Measurements from ENCODE around the gene MRPL32.
A peak's percentile ranks its signal among the peaks of the same experiment; 100 is the strongest.

MRPL32 gene

DNA sequence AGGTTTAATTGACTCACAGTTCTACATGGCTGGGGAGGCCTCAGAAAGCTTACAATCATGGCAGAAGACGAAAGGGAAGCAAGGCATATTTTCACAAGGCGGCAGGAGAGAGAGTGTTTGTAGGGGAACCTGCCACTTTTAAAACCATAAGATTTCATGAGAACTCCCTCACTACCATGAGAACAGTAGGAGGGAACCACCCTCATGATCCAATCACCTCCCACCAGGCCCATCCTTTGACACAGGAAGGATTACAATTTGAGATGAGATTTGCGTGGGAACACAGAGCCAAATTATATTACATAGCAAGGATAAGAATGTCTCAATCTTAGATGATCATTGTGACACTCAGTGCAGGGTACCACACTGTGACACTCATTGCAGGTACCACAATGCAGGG lies 44.2 kb downstream of the MRPL32 start:
- Histone ChIP-seq H3K27ac (ENCODE audit: low read depth, low read length) (no peak overlapping the region), H3K18ac (ENCODE audit: low read length) (no peak overlapping the region), H2AK5ac (ENCODE audit: low read length) (peak overlapping the region; percentile 29), H3K56ac (ENCODE audit: low read length) (no peak overlapping the region), H3K23ac (ENCODE audit: low read length) (no peak overlapping the region), H3K4ac (ENCODE audit: low read depth, low read length) (no peak overlapping the region), H2BK120ac (ENCODE audit: low read depth, low read length) (no peak overlapping the region), H3K79me1 (ENCODE audit: low read length) (no peaks in the 10 kb centered on the region), H3K79me2 (ENCODE audit: control insufficient read depth, insufficient read depth, low read length) (no peaks in the 10 kb centered on the region), H4K5ac (ENCODE audit: low read length) (no peak overlapping the region), H3K4me3 (ENCODE audit: low read length) (no peak overlapping the region), H3K36me3 (ENCODE audit: control insufficient read depth, insufficient read depth, low read length) (no peaks in the 10 kb centered on the region), H2BK5ac (ENCODE audit: low read length) (no peak overlapping the region), H3K4me1 (ENCODE audit: control insufficient read depth, low read depth, low read length) (no peaks in the 10 kb centered on the region), H4K8ac (ENCODE audit: low read depth, low read length) (no peak overlapping the region), H3K27me3 (ENCODE audit: insufficient read depth, low read length, poor library complexity) (no peaks in the 10 kb centered on the region), H2BK15ac (replicated peaks; ENCODE audit: low read depth) (no peak overlapping the region), H3K4me2 (ENCODE audit: low read length) (no peak overlapping the region), H3K9ac (ENCODE audit: low read length) (no peak overlapping the region)
- WGBS (ENCODE audit: extremely low coverage, insufficient coverage, low lambda C conversion rate), result no CpG with 5 or more reads among the region's 3 CpGs
- DNase-seq, result no peak

DNA sequence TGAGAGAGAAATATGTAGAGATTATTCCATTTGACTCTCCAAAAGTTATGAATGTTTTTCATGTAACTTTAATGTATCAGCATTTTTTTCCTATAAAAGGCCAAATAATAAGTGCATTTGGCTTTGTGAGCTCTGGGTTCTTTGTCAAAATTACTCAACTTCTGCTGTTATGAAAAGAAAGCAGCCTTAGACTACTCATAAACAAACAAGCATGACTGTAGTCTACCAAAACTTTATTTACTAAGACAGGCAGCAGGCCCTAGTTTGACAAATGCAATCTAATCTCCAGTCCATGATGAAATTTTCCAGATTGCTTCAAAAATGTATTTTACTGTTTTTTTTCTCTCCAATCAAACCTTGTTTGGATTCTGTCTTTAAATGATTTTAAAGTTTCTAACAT lies 46.3 kb downstream of the MRPL32 start:
- no peaks in the 10 kb centered on the region for H3K79me2 ChIP-seq (ENCODE audit: control insufficient read depth, insufficient read depth, low read length)
- no peaks in the 10 kb centered on the region for H3K36me3 ChIP-seq (ENCODE audit: control insufficient read depth, insufficient read depth, low read length)
- H2BK5ac ChIP-seq (ENCODE audit: low read length), result no peak overlapping the region
- no peak overlapping the region for H4K8ac ChIP-seq (ENCODE audit: low read depth, low read length)
- H3K18ac ChIP-seq (ENCODE audit: low read length), result no peak overlapping the region
- no peaks in the 10 kb centered on the region for H3K4me1 ChIP-seq (ENCODE audit: control insufficient read depth, low read depth, low read length)
- no peak overlapping the region for H3K23ac ChIP-seq (ENCODE audit: low read length)
- H3K4me3 ChIP-seq (ENCODE audit: low read length), result no peak overlapping the region
- H3K9ac ChIP-seq (ENCODE audit: low read length), result no peak overlapping the region
- H3K79me1 ChIP-seq (ENCODE audit: low read length), result no peaks in the 10 kb centered on the region
- H3K27me3 ChIP-seq (ENCODE audit: insufficient read depth, low read length, poor library complexity), result no peaks in the 10 kb centered on the region
- no peak overlapping the region for H2BK15ac ChIP-seq (replicated peaks; ENCODE audit: low read depth)
- no peak overlapping the region for H3K4ac ChIP-seq (ENCODE audit: low read depth, low read length)
- no peak overlapping the region for H3K56ac ChIP-seq (ENCODE audit: low read length)
- H3K27ac ChIP-seq (ENCODE audit: low read depth, low read length), result no peak overlapping the region
- H3K4me2 ChIP-seq (ENCODE audit: low read length), result no peak overlapping the region
- H4K5ac ChIP-seq (ENCODE audit: low read length), result no peak overlapping the region
- H2AK5ac ChIP-seq (ENCODE audit: low read length), result no peak overlapping the region
- no peak for DNase-seq
- no peak overlapping the region for H2BK120ac ChIP-seq (ENCODE audit: low read depth, low read length)

DNA sequence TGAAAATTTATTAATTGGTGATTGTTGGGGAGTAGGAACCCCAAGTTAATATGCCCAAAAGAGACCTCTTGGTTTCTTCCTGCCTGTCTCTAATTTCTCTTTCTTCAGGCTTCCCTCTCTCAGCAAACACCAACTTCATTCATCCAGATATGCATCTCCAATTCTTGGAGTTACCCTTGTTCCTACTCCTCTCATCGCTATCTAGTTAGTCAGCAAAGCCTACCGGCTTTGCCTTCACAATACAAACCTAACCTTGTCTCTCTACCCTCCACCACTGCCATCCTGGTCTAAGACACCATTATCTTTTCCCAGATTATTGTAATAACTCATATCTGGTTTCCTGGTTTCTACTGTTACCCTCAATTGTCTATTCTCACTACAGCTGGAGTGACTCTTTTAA lies 47.9 kb downstream of the MRPL32 start:
- H3K27ac ChIP-seq (ENCODE audit: low read depth, low read length), result no peak overlapping the region
- no peak overlapping the region for H3K4ac ChIP-seq (ENCODE audit: low read depth, low read length)
- no peak overlapping the region for H4K5ac ChIP-seq (ENCODE audit: low read length)
- no peak overlapping the region for H2BK15ac ChIP-seq (replicated peaks; ENCODE audit: low read depth)
- no peak overlapping the region for H3K4me2 ChIP-seq (ENCODE audit: low read length)
- no peak overlapping the region for H2AK5ac ChIP-seq (ENCODE audit: low read length)
- WGBS (ENCODE audit: extremely low coverage, insufficient coverage, low lambda C conversion rate), result no CpG with 5 or more reads among the region's 2 CpGs
- H2BK120ac ChIP-seq (ENCODE audit: low read depth, low read length), result no peak overlapping the region
- H4K8ac ChIP-seq (ENCODE audit: low read depth, low read length), result no peak overlapping the region
- H3K36me3 ChIP-seq (ENCODE audit: control insufficient read depth, insufficient read depth, low read length), result no peaks in the 10 kb centered on the region
- no peak overlapping the region for H3K18ac ChIP-seq (ENCODE audit: low read length)
- no peak overlapping the region for H3K4me3 ChIP-seq (ENCODE audit: low read length)
- H3K23ac ChIP-seq (ENCODE audit: low read length), result no peak overlapping the region
- no peak overlapping the region for H3K9ac ChIP-seq (ENCODE audit: low read length)
- no peak for DNase-seq
- H3K79me1 ChIP-seq (ENCODE audit: low read length), result no peaks in the 10 kb centered on the region
- no peaks in the 10 kb centered on the region for H3K27me3 ChIP-seq (ENCODE audit: insufficient read depth, low read length, poor library complexity)
- no peak overlapping the region for H3K56ac ChIP-seq (ENCODE audit: low read length)
- H3K79me2 ChIP-seq (ENCODE audit: control insufficient read depth, insufficient read depth, low read length), result no peaks in the 10 kb centered on the region
- H2BK5ac ChIP-seq (ENCODE audit: low read length), result no peak overlapping the region
- no peaks in the 10 kb centered on the region for H3K4me1 ChIP-seq (ENCODE audit: control insufficient read depth, low read depth, low read length)

DNA sequence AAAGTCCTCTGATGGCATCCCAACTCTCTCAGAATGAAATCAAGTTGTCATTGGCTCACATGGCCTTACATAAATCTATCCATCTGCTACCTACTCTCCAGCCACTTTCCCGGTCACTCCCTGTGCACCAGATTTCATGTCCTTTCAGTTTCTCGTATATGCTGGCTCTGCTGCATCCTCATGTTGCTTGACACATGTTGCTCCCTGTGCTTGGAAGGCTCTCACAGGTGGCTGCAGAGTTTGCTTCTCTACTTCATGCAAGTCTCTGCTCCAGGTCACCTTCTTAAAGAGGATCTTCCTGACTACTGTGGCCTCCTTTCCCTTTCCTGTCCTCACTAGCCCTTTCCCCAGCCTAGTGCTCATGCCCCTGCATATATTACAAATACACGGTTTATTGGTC lies 48.3 kb downstream of the MRPL32 start:
- Histone ChIP-seq H3K4me1 (ENCODE audit: control insufficient read depth, low read depth, low read length) (no peaks in the 10 kb centered on the region), H3K56ac (ENCODE audit: low read length) (no peak overlapping the region)

DNA sequence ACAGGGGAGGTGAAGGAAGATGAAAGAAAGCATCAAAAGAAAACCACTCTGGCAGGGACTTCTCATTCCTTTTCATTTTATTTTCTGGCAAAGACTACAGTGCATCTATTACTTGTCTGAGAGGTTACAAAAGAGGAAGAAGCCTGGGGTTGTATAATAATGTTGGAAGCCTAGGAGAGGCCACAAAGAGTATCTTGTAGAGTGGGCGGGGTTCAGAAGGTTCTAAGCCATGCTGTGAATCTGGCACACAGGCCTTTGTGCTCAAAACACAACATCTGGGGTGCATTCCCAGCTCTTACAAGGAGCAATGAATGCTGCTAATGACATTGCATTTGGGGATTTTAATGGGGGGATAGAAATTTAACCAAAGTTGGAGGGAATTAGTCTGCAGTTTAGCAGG lies 49.4 kb downstream of the MRPL32 start:
- no peak for DNase-seq
- no CpG with 5 or more reads among the region's 1 CpG for WGBS (ENCODE audit: extremely low coverage, insufficient coverage, low lambda C conversion rate)
- Histone ChIP-seq H3K18ac (ENCODE audit: low read length) (no peak overlapping the region), H3K9ac (ENCODE audit: low read length) (no peak overlapping the region), H3K4me2 (ENCODE audit: low read length) (no peak overlapping the region), H3K79me1 (ENCODE audit: low read length) (no peaks in the 10 kb centered on the region), H3K79me2 (ENCODE audit: control insufficient read depth, insufficient read depth, low read length) (no peaks in the 10 kb centered on the region), H2AK5ac (ENCODE audit: low read length) (no peak overlapping the region), H3K4me3 (ENCODE audit: low read length) (no peak overlapping the region), H3K23ac (ENCODE audit: low read length) (no peak overlapping the region), H4K5ac (ENCODE audit: low read length) (no peak overlapping the region), H3K56ac (ENCODE audit: low read length) (no peak overlapping the region), H4K8ac (ENCODE audit: low read depth, low read length) (no peak overlapping the region), H2BK15ac (replicated peaks; ENCODE audit: low read depth) (no peak overlapping the region), H3K27ac (ENCODE audit: low read depth, low read length) (no peak overlapping the region), H3K27me3 (ENCODE audit: insufficient read depth, low read length, poor library complexity) (no peaks in the 10 kb centered on the region), H3K36me3 (ENCODE audit: control insufficient read depth, insufficient read depth, low read length) (no peaks in the 10 kb centered on the region), H2BK5ac (ENCODE audit: low read length) (no peak overlapping the region), H3K4ac (ENCODE audit: low read depth, low read length) (no peak overlapping the region), H2BK120ac (ENCODE audit: low read depth, low read length) (no peak overlapping the region), H3K4me1 (ENCODE audit: control insufficient read depth, low read depth, low read length) (no peaks in the 10 kb centered on the region)

More for the DNA sequence above, 48.3 kb downstream of the MRPL32 start:
- Histone ChIP-seq H3K4ac (ENCODE audit: low read depth, low read length) (no peak overlapping the region), H3K79me1 (ENCODE audit: low read length) (no peaks in the 10 kb centered on the region), H4K5ac (ENCODE audit: low read length) (no peak overlapping the region), H3K4me3 (ENCODE audit: low read length) (no peak overlapping the region), H2BK120ac (ENCODE audit: low read depth, low read length) (no peak overlapping the region), H3K27me3 (ENCODE audit: insufficient read depth, low read length, poor library complexity) (no peaks in the 10 kb centered on the region), H3K36me3 (ENCODE audit: control insufficient read depth, insufficient read depth, low read length) (no peaks in the 10 kb centered on the region), H3K79me2 (ENCODE audit: control insufficient read depth, insufficient read depth, low read length) (no peaks in the 10 kb centered on the region), H2BK15ac (replicated peaks; ENCODE audit: low read depth) (no peak overlapping the region), H3K18ac (ENCODE audit: low read length) (no peak overlapping the region), H3K4me2 (ENCODE audit: low read length) (no peak overlapping the region), H3K9ac (ENCODE audit: low read length) (no peak overlapping the region), H2AK5ac (ENCODE audit: low read length) (no peak overlapping the region), H3K23ac (ENCODE audit: low read length) (no peak overlapping the region), H2BK5ac (ENCODE audit: low read length) (no peak overlapping the region), H4K8ac (ENCODE audit: low read depth, low read length) (no peak overlapping the region), H3K27ac (ENCODE audit: low read depth, low read length) (no peak overlapping the region)
- DNase-seq, result no peak
- no CpG with 5 or more reads among the region's 3 CpGs for WGBS (ENCODE audit: extremely low coverage, insufficient coverage, low lambda C conversion rate)

DNA sequence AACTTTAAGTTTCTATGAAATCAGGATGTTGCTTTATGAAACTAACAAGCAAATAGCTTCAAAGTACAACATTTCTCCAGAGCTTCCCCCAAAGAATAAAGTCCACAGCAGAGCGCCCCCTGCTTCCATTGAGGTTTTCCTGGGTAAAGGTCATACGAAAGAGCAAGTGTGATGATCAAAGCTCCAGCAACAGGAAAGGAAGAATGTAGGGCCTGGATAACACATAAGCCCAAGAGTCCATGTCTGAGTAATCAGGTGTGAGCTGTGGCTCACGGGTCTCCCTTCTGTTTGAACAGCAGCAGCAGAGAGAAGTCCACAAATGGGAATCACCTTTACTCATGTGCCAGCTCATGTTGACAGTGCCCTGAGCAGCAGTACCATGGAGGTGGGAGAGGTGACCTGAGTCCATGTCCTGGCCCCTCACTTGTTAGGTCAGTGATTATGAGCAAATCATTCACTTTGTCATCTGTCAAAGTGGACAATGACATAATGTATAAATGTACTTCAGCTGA lies 50.5 kb downstream of the MRPL32 start:
- no peak overlapping the region for H3K4me2 ChIP-seq (ENCODE audit: low read length)
- no peak overlapping the region for H3K4ac ChIP-seq (ENCODE audit: low read depth, low read length)
- H3K79me2 ChIP-seq (ENCODE audit: control insufficient read depth, insufficient read depth, low read length), result no peaks in the 10 kb centered on the region
- H3K9ac ChIP-seq (ENCODE audit: low read length), result no peak overlapping the region
- no peaks in the 10 kb centered on the region for H3K79me1 ChIP-seq (ENCODE audit: low read length)
- no peak overlapping the region for H3K27ac ChIP-seq (ENCODE audit: low read depth, low read length)
- H3K36me3 ChIP-seq (ENCODE audit: control insufficient read depth, insufficient read depth, low read length), result no peaks in the 10 kb centered on the region
- H3K56ac ChIP-seq (ENCODE audit: low read length), result no peak overlapping the region
- H2BK15ac ChIP-seq (replicated peaks; ENCODE audit: low read depth), result no peak overlapping the region
- no peak overlapping the region for H3K18ac ChIP-seq (ENCODE audit: low read length)
- H3K4me3 ChIP-seq (ENCODE audit: low read length), result no peak overlapping the region
- no CpG with 5 or more reads among the region's 3 CpGs for WGBS (ENCODE audit: extremely low coverage, insufficient coverage, low lambda C conversion rate)
- DNase-seq, result peak; percentile 37
- peak overlapping the region; percentile 19 for H3K23ac ChIP-seq (ENCODE audit: low read length)
- H4K5ac ChIP-seq (ENCODE audit: low read length), result no peak overlapping the region
- H2AK5ac ChIP-seq (ENCODE audit: low read length), result peak overlapping the region; percentile 50
- no peaks in the 10 kb centered on the region for H3K4me1 ChIP-seq (ENCODE audit: control insufficient read depth, low read depth, low read length)
- H2BK5ac ChIP-seq (ENCODE audit: low read length), result no peak overlapping the region
- no peak overlapping the region for H4K8ac ChIP-seq (ENCODE audit: low read depth, low read length)
- no peaks in the 10 kb centered on the region for H3K27me3 ChIP-seq (ENCODE audit: insufficient read depth, low read length, poor library complexity)
- no peak overlapping the region for H2BK120ac ChIP-seq (ENCODE audit: low read depth, low read length)

Data from mesendoderm (in vitro differentiated cells).